ENCODE data around the gene SVOP.

GRCh38 chr12:108911915-108912314 lies 109.0 kb downstream of the SVOP start:
- TF ChIP-seq CTCF (IDR thresholded peaks at IDR 0.05) (no peak), POLR2A (IDR thresholded peaks at IDR 0.05) (no peak)

All from lower leg skin (tissue), 3 donors.